Myocyte (in vitro differentiated cells): ENCODE data around the gene CD200R1L. TPM values are rescaled to one million over a fixed set of nuclear protein-coding genes. Genes with fewer than 3 reads are reported as not detected.

ENCODE experiments used
- DNase-seq: peaks from one replicate; pipeline ENCODE4 v3.0.0-alpha.2; 2012; ENCODE audit warnings: low read depth
- total RNA-seq: library from RNA; depleted of rRNA; stranded (reverse); fragments of >200 nt; gene quantifications from 2 replicates; pipeline ENCODE4 v1.2.3, GENCODE V29; 2014

CD200R1L gene
- total RNA-seq, 1 donor from 2014 or later = not detected

- DNase-seq = no peak
Measured at GRCh38 chr3:112822064-112823055, 24.3 kb downstream of the CD200R1L start.

DNA sequence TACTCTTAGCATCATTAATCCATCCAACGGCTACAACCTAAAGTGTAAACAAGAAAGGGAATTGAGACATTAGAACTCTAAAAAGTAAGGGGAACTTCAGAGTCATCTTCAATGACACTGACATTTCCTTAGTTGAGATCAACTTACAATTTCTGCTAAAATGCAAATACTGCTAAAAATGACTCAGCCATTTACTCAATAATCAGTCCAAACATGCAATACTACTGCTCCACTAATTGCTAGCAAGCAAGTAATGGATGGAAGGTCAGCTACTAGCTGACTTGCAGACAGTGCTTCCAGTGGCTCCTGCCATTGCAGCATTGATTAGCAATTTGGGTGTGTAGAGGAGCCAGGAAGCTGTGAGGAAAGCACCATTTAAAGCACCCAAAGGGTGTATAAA, 28.4 kb downstream of the CD200R1L start:
- no peak for DNase-seq

- no peak for DNase-seq
Measured at GRCh38 chr3:112817797-112818196, 28.9 kb downstream of the CD200R1L start.

- no peak for DNase-seq
Measured at GRCh38 chr3:112817271-112817670, 29.4 kb downstream of the CD200R1L start.

- DNase-seq = no peak
Measured at GRCh38 chr3:112815981-112816380, 30.7 kb downstream of the CD200R1L start.

DNA sequence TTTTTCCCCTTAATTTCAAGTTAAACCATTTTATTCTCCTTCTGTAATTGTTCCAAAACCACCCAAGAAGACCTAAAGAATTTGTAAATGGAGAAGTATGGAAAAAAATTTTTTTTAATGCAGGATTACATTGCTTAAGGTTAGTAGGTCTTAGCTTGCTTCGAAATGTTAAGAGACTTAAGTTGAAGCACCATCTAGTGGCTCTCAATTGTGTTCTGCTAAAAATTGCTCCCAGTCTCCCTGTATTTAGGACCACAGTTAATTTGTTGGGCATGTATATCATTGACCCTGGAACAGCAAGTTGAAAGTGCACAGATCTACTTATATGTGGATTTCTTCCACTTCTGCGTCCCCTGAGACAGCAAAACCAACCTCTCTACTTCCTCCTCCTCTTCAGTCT, 32.4 kb downstream of the CD200R1L start:
- peak; percentile 71 for DNase-seq

DNA sequence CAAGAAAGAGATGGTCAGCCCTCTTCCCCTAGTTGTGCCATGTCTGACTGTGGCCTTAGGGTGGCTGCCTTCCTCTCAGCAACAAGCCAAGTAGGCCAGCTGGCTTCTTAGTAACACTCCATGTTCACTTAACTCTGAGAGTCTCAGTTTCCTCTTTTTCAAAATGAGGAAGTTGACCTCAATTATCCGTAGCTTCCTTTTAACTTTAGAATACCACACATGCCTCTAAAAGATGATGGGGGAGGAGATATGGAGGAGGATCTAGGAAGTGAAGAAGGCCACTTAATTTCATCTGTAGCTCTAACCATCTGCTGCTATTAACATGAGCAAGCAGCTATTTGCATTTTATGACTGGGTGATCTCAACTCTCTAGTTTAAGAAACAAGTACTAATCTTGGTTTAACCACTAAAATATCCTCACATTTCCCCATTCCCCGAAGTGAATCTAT, 32.9 kb downstream of the CD200R1L start:
- peak; percentile 63 for DNase-seq

DNA sequence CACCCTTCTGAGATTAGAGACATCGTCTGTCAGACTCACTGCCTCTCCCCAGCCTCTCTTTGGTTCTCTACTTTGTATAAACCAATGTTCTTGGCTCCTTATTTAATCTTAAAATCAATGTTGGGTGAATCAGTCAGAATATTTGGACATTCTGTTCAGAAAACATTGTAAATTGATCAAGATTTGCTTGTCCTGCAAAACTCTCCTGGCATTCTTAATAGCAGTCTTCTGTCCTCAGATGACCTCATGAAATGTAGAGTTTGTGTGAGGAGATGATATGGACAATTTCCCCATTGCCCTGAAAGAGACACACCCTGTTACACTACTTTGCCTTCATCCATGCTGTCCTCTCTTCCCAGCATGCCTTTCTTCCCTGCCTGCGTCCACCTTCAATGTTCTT, 33.6 kb downstream of the CD200R1L start:
- DNase-seq = no peak

GRCh38 chr3:112811917-112812660, 34.6 kb downstream of the CD200R1L start:
- DNase-seq = no peak

GRCh38 chr3:112811131-112811884, 35.4 kb downstream of the CD200R1L start:
- peak; percentile 80 for DNase-seq

- no peak for DNase-seq
Measured at GRCh38 chr3:112810561-112810960, 36.1 kb downstream of the CD200R1L start.

GRCh38 chr3:112808136-112808535, 38.5 kb downstream of the CD200R1L start:
- DNase-seq = no peak

DNA sequence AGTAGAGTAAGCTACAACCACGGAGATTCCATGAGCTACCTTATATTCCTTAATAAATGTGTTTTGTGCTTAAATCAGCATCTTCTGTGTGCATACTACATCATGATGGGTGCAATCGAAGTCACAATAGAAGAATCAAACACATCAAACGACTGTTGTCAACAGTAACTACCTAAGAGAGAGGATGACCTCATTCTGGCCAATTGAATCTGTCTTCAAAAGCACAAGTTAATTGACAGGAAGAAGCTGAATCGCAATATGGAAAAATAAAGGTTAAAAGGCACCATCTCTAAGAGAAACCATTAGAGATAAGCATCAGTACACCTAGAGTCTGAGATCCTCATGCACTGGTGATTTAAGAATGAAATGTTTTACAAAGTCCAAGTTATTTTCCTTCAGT, 39.0 kb downstream of the CD200R1L start:
- DNase-seq = no peak

DNA sequence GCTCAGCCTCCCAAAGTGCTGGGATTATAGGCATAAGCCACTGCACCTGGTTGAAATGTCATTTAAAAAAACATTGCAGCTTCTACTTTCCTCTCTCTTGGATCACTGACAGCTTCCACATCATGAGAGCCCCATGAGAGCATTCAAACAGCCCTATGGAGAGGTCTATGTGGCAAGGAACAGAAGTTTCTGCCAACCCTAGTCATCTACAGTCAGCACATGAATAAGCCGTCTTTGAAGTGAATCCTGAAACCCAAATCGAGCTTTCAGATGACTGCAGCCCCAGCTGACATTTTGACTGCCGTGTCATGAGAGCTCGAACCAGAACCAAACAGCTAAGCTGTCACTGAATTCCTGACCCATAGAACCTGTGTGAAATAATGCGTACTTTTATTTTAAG, 39.8 kb downstream of the CD200R1L start:
- no peak for DNase-seq

GRCh38 chr3:112805126-112805525, 41.5 kb downstream of the CD200R1L start:
- no peak for DNase-seq

DNA sequence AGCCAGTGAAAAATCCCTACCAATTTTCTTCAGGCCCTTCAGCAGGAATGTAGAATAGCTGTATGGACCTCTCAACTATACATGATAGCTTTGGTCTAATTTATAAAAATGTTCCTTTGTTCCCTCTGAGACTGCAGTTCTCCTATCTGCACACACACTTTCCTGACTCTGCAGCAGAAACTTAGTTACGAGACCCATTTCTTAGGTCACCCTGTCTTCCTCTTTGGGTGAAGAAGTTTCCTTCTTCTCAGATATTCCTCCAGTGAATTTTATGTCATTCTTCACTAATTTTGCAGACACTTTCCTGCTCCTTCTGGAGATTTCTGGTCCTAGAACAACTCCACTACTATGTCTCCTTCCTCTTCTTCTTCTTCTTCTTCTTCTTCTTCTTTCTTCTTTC, 42.6 kb downstream of the CD200R1L start:
- DNase-seq = no peak

GRCh38 chr3:112803467-112803866, 43.2 kb downstream of the CD200R1L start:
- DNase-seq = no peak

GRCh38 chr3:112802338-112802737, 44.3 kb downstream of the CD200R1L start:
- no peak for DNase-seq

DNA sequence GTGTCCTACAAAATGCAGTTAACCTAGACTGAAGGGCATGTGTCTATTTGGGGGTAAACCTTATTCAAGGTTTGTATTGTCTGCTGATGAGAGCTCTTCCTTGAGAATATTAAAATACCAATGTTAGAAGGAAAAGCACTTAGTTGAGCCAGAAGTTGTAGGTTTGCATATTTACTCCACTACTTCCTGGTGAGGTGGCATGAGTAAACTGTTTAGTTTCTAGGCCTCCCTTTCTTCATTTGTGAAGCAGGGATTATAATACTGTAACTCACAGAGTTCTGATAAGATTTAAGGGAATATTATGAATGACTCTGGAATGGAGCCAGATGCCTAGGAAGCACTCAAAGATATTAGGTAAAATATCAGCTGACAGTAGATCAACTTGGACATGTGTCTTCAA, 46.7 kb downstream of the CD200R1L start:
- no peak for DNase-seq

GRCh38 chr3:112794622-112795172, 52.0 kb downstream of the CD200R1L start:
- DNase-seq = no peak
